ENCODE measurements around the gene ZNF467. TPM values are rescaled to one million over a fixed set of nuclear protein-coding genes. Genes with fewer than 3 reads are reported as not detected.

The ZNF467 gene
- total and polyA plus RNA-seq, 11 donors: 2.6 to 9.5 (median 4.7) TPM

- no peaks in the 10 kb centered on the region for H3K9me3 ChIP-seq
- no peaks in the 10 kb centered on the region for H3K36me3 ChIP-seq
- DNase-seq (peak in 2 of 5 donors; percentile 13 to 18), ATAC-seq (no peak)
- no peak overlapping the region for H3K27ac ChIP-seq
- WGBS, 4 donors: 81 to 95% (median 87%) methylated on average over 14 to 23 of the region's 23 CpGs
- H3K27me3 ChIP-seq: no peaks in the 10 kb centered on the region
- no peak overlapping the region for H3K4me3 ChIP-seq
- H3K4me1 ChIP-seq: no peaks in the 10 kb centered on the region
- no peak for TF ChIP-seq POLR2A (IDR thresholded peaks at IDR 0.05)
- intact Hi-C loops (cut with DNase I): no loop called here
Observed at GRCh38 chr7:149817836-149818535, 44.6 kb upstream of the ZNF467 start.

- WGBS, 4 donors: 56 to 70% (median 69%) methylated on average over 6 to 8 of the region's 8 CpGs
Observed at GRCh38 chr7:149817301-149817771, 43.9 kb upstream of the ZNF467 start.

GRCh38 chr7:149816794-149817193, 43.4 kb upstream of the ZNF467 start:
- H3K27me3 ChIP-seq: no peaks in the 10 kb centered on the region
- H3K4me1 ChIP-seq: no peaks in the 10 kb centered on the region
- intact Hi-C loops (cut with DNase I): no loop called here
- H3K27ac ChIP-seq: no peak overlapping the region
- WGBS, 4 donors: 60 to 82% (median 74%) methylated on average over 2 to 4 of the region's 4 CpGs
- ATAC-seq (no peak), DNase-seq (peak in 1 of 5 donors; percentile 34)
- TF ChIP-seq POLR2A (IDR thresholded peaks at IDR 0.05) (no peak), CTCF (IDR thresholded peaks at IDR 0.05) (no peak)
- H3K9me3 ChIP-seq: no peaks in the 10 kb centered on the region
- H3K4me3 ChIP-seq: no peak overlapping the region
- H3K36me3 ChIP-seq: no peaks in the 10 kb centered on the region

More at GRCh38 chr7:149817301-149817771, 43.9 kb upstream of the ZNF467 start:
- intact Hi-C loops (cut with DNase I): no loop called here
- no peak overlapping the region for H3K27ac ChIP-seq
- TF ChIP-seq CTCF (IDR thresholded peaks at IDR 0.05) (no peak), POLR2A (IDR thresholded peaks at IDR 0.05) (no peak)
- DNase-seq (peak in 2 of 5 donors; percentile 20 to 40), ATAC-seq (no peak)
- H3K27me3 ChIP-seq: no peaks in the 10 kb centered on the region
- no peaks in the 10 kb centered on the region for H3K9me3 ChIP-seq
- H3K4me3 ChIP-seq: no peak overlapping the region
- no peaks in the 10 kb centered on the region for H3K36me3 ChIP-seq
- H3K4me1 ChIP-seq: no peaks in the 10 kb centered on the region

- DNase-seq (peak in 1 of 5 donors; percentile 61), ATAC-seq (no peak)
- intact Hi-C loops (cut with DNase I): no loop called here
Observed at GRCh38 chr7:149816267-149816751, 42.9 kb upstream of the ZNF467 start.

More at GRCh38 chr7:149816267-149816751, 42.9 kb upstream of the ZNF467 start:
- Histone ChIP-seq H3K27me3 (no peaks in the 10 kb centered on the region), H3K9me3 (no peaks in the 10 kb centered on the region), H3K36me3 (no peaks in the 10 kb centered on the region), H3K4me3 (no peak overlapping the region), H3K27ac (no peak overlapping the region), H3K4me1 (no peaks in the 10 kb centered on the region)
- no peak for TF ChIP-seq CTCF (IDR thresholded peaks at IDR 0.05)
- TF ChIP-seq POLR2A (IDR thresholded peaks at IDR 0.05): no peak
- 74 to 89% (median 85%) methylated on average over 8 to 21 of the region's 21 CpGs for WGBS, 4 donors
